ENCODE measurements around the gene KIAA1671.
A peak's percentile ranks its signal among the peaks of the same experiment; 100 is the strongest.

Gene KIAA1671

GRCh38 chr22:25048659-25049647 is 96.4 kb downstream of the KIAA1671 start:
- peak; percentile 34 to 76 (median 46) for DNase-seq

- no peak for DNase-seq
These were observed 97.3 kb downstream of the KIAA1671 start for GRCh38 chr22:25049770-25050169.

- DNase-seq = no peak
These were observed 98.0 kb downstream of the KIAA1671 start for GRCh38 chr22:25050566-25050965.

DNA sequence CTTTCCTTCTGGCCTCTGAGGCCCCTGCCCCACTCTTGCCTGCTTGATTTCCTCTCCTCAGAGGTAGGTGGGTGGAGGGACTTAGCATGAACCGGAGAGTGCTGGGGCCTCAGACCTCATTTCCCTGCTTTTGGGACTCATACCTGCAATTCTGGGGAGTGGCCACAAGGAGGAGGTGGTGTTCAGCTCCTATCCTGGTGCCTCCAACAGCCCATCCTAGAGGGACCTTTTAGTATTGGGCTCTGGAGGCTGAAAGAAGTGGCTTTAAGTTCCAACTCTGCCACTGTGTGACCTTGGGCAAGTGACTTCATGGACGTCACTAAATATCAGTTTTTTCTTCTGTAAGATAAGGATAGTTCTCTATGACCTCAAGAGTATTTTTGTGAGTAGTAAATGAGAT is 98.6 kb downstream of the KIAA1671 start:
- no peak for DNase-seq

DNA sequence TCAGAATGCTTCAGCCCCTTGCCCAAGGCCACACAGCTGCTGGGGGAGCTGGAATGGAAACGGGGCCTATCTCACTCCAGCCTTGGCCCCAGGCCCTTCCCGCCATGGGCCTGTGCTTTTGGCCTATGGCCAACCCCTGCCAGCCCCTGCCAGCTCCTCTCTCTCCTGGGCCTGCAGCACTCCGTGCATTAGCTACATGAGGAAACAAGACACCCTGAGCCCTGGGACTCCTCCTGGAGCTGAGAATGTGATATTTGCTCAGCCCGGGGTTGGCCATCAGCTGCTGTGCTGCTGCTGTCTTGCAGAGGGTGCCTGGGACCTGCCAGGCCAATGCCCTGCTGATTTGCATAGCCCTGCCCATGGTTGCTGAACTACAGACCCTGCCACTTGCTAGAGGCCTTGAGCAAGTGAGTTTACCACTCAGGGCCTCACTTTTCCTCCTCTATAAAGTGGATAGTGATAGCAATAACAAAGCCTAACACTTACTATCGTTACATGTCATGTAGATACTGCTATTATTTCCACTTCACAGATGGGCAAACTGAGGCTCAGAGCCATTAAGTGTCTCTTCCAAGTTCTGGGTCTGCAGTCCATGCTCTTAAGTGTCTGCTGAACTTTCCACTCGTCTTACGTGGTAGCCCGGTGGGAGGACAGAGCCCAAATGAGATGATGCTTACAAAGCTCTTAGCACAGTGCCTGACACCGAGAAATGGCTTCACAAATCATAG is 99.6 kb downstream of the KIAA1671 start:
- no peak for DNase-seq

- no peak for DNase-seq
These were observed 100.8 kb downstream of the KIAA1671 start for GRCh38 chr22:25053153-25053805.

DNA sequence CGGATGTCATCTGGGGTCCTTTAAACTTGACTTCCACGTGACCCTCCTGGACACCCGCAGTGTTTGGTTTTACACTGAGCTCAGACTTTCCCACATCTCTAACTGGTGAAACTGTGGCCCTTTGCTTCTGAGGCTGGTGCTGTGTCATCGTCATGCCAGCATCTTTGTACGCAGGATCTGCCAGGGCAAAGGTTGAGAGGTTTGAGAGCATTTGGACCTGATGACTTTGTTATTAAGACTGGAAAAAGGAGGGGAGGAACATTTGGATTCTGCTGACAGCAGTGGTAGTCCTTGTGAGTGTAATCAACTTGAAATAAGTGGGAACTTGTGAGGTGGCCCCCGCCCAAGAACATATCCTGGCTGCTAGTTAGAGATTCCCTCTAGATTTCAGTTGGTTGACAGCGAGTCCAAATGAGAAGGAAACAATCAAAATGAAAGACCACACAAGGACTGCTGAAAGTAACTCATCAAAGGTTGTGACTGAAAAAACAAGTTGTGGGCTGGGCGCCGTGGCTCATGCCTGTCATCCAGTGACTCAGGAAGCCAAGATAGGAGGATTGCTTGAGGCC is 102.5 kb downstream of the KIAA1671 start:
- DNase-seq = no peak

DNA sequence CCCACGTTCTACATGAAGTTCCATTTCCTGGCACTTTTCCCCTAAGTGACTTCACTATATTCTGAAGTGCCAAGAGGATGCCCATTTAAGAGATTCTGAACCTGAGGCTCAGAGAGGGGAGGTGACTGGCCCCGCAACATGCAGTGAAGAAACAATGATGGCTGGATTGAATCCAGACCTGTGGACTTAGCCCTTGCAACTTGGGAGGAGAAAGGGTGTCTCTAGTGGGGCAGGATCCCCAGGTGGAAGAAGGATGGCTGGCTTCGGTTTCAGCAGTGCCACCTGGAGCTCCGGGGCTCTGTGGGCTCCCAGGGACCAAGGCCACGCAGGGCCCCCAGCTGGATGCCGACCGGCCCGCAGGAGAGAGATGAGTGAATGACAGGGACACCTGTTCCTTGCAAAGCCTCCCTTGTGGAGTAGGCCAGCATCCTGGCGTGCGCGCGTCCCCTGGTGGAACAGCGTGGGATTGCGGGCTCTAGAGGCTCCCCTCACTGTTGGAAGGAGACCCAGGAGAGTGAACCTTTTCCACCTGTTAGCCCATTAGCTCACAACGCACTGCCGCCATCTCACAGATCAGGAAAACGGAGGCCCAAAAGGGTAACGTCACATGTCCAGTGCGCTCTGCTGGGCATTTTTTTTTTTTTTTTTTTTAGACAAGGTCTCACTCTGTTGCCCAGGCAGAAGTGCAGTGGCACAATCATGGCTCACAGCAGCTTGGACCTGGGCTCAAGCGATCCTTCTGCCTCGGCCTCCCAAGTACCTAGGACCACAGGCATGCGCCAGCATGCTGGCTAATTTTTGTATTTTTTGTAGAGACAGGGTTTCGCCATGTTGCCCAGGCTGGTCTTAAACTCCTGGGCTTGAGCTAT is 104.7 kb downstream of the KIAA1671 start:
- peak; percentile 20 to 77 (median 48) for DNase-seq

GRCh38 chr22:25059438-25059837 is 106.9 kb downstream of the KIAA1671 start:
- no peak for DNase-seq

DNA sequence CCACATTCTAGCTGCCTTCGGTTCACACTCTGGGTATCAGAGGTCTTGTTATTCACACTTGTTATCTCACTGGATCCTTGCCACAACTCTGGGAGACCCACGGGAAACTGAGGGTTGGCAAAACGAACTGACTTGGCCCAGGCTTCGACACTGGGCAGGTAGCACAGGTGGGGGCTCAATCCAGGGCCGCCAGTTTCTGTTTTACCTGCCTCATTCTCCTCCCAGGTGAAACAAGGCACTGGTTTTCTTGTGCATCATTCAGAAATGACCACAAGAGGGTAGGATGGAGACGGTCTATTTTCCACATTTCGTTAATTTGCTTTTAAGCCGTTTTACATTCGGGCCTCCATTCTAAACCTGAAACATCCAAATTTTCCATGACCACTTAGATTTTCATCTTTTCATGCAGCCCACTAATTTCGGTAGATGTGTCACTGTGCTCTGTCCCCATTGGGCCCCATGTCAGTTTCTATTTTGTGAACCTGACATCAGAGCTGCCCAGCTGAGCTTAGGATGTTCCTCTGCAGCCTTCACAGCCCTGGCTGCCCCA is 108.1 kb downstream of the KIAA1671 start:
- DNase-seq = peak in 3 of 6 experiments; percentile 16 to 32 (median 26)

DNA sequence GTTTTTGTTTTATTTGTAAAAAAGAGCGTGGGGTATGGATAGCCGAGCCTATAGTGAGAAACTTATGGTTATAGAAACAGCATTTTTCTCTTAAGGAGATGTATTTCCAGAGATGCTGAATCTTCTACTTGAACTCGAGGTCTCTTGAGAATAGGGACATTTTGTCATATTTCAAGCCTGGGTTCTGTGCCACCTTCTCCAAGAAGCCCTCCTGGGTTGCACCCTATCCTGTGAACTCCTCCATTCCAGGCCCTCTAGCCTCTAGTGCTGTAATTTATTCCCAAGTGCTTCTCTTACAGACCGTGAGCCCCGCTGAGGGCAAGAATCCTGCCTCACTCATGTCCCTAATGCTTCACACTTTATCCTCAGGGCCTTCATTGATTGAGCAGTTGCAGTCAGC is 108.6 kb downstream of the KIAA1671 start:
- no peak for DNase-seq

DNA sequence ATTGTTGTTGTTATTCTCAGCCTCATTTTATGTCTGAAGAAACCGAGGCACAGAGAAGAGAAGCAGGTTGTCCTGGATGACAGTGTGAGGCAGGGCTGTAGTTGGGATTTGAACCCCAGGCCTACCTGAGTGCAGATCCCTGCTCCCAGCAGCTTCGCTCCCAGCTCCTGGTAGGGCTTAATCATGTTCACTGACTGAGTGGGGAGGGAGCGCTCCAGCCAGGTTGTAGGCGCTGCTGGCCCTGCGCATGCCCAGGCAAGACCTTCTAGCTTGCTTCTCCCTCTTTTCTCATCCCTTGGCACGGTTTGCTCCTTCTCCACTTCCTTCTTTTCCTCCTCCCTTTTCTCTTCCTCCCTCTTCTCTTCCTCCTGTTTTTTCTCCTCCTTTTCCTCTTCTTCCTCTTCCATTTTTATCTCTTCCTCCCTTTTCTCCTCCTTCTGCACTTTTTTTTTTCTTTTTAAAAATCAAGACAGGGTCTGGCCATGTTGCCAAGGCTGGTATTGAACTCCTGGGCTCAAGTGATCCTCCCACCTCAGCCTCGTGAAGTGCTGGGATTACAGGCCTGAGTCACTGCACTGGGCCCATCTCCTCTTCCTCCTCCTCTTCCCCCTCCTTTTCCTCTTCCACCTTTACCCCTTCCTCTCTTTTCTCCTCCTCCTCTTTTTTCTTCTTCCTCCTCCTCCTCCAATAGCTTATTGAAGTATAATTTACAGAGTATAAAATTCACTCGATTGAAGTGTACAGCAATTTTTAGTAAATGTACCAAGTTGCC is 109.3 kb downstream of the KIAA1671 start:
- DNase-seq = no peak

DNA sequence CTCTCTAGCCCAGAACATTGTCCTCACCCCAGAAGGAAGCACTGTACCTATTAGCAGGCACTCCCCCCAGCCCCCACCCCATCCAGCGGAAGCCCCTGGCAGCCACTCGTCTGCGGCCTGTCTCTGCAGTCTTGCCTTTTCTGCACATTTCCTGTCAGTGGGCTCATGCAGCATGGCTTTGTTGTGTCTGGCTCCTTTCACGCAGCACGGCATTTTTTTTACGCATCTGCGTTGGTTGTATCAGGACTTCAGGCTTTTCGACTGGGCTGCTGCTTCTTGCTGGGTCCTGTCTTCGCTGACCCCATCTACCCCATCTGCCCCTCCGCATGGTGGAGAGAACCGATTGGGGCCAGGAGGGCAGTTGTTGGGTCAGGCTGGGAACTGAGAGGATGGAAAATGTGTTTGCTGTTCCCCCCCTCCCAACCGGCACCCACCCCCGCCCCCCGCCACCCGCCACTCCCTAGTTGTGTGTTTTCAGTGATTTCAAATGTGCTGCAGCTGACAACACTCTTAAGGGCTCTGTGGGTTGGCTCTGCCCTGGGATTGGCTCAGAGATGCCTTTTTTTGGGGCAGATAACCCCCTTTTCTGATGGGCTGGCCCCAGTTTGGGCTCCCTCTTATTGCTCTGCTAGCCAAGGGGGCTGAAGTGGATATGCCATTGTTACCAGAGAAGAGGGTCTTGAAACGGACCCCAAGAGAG is 110.0 kb downstream of the KIAA1671 start:
- DNase-seq = peak; percentile 68 to 90 (median 82)

DNA sequence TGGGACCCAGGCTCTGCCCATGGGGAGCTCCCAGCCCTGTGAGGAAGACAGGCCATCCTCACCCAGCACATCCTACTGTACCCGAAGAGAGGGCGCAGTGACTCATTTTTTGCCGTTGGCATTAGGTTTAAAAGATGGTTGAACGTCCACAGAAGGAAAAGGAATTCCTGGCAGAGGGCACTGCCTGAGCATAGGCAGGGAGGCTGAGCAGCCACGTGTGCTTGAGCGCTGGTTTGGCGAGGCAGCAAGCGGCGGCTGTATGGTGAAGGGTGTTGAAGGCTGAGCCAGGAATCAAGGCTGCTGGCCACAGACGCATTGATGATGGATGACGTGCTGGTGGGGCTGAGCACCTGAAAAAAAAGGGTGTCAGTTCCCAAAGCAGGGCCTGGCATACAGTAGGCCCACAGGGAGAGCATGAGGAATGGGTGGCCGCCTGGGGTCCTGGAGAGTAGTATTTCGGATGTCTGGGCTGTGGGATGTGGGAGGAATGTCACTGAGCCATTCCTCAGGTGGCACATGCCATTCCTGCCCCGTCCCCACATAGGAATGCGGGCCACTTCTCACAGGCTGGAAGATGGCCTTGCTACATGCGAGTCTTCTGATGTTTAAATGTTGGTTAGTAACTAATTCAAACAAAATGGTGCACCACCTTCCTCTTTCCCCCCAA is 112.5 kb downstream of the KIAA1671 start:
- no peak for DNase-seq

- DNase-seq = no peak
These were observed 114.4 kb downstream of the KIAA1671 start for GRCh38 chr22:25066861-25067435.

GRCh38 chr22:25067851-25068421 is 115.4 kb downstream of the KIAA1671 start:
- DNase-seq = peak; percentile 73 to 94 (median 86)

- peak in 4 of 6 experiments; percentile 13 to 64 (median 58) for DNase-seq
These were observed 116.2 kb downstream of the KIAA1671 start for GRCh38 chr22:25068707-25069106.

DNA sequence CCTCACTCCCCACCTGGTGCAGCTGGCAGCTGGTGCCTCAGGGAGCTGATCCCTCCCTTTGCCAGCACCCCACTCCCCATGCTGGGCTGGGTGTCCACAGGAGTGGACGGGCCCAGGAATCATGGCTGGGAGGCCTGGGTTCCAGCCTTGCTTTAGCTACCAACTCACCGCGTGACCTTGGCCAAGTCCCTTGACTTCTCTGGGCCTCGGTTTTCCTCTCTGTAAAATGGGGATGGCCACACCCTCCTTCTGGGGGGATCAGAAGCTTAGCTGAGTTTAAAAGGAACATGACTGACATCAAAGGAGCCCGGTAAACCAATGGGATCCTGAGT is 116.9 kb downstream of the KIAA1671 start:
- no peak for DNase-seq
